WTC11 (cell line): ENCODE data around the gene MECP2. TPM values are rescaled to one million over a fixed set of nuclear protein-coding genes. Genes with fewer than 3 reads are reported as not detected.

Experiments
- ATAC-seq: fragments of 200-7000 bp; cut with Tn5 transposase; 2 replicates; pipeline ENCODE4 v1.10.0; 2021; ENCODE audit warnings: mild to moderate bottlenecking, moderate library complexity
- CTCF ChIA-PET: fragments of 300-600 bp; sonication (Branson Sonifier 250); formaldehyde crosslinking; loops from one replicate; lab custom pipeline; 2021; ENCODE audit warnings: antibody characterized with exemption; lab: Charles Lee
- POLR2A ChIA-PET: fragments of 350-600 bp; sonication (Branson Sonifier 250); formaldehyde crosslinking; loops from one replicate; lab custom pipeline; 2021; ENCODE audit warnings: antibody characterized with exemption; lab: Charles Lee
- DNase-seq: peaks from one replicate; pipeline ENCODE4 v3.0.0; 2021; ENCODE audit warnings: low spot score
- H3K27ac Mint-ChIP-seq: 2 replicates; pipeline ENCODE4 v1.8.0; 2021; ENCODE audit warnings: mixed read lengths
- H3K27me3 Mint-ChIP-seq: 2 replicates; pipeline ENCODE4 v1.8.0; 2021; ENCODE audit warnings: low read depth, mild to moderate bottlenecking, moderate library complexity, mixed read lengths
- H3K36me3 Mint-ChIP-seq: 2 replicates; pipeline ENCODE4 v1.8.0; 2021; ENCODE audit warnings: mixed read lengths
- H3K4me1 Mint-ChIP-seq: 2 replicates; pipeline ENCODE4 v1.8.0; 2022; ENCODE audit warnings: mixed read lengths
- H3K4me3 Mint-ChIP-seq: 2 replicates; pipeline ENCODE4 v1.8.0; 2021; ENCODE audit warnings: mild to moderate bottlenecking, moderate library complexity, mixed read lengths
- H3K9me3 Mint-ChIP-seq: 2 replicates; pipeline ENCODE4 v1.8.0; 2021; ENCODE audit warnings: mixed read lengths
- ATF1 ChIP-seq: sonication (generic); formaldehyde crosslinking; IDR thresholded peaks from 2 replicates; pipeline ENCODE4 v1.8.1; 2023; ENCODE audit warnings: mild to moderate bottlenecking, moderate library complexity, missing genetic modification reagents
- CBFB ChIP-seq: sonication (generic); formaldehyde crosslinking; IDR thresholded peaks from 2 replicates; pipeline ENCODE4 v1.8.1; 2022; ENCODE audit warnings: mild to moderate bottlenecking, low read depth, missing genetic modification reagents
- CREB1 ChIP-seq: sonication (generic); formaldehyde crosslinking; IDR thresholded peaks from 2 replicates; pipeline ENCODE4 v1.8.0; 2023; ENCODE audit warnings: mild to moderate bottlenecking, missing genetic modification reagents
- CREM ChIP-seq: sonication (generic); formaldehyde crosslinking; IDR thresholded peaks from 2 replicates; pipeline ENCODE4 v1.8.1; 2022; ENCODE audit warnings: mild to moderate bottlenecking, missing genetic modification reagents, moderate library complexity
- EMX1 ChIP-seq: fragments of 250-450 bp; sonication (Bioruptor Pico); IDR thresholded peaks from 2 replicates; pipeline ENCODE4 v1.8.0; 2021; ENCODE audit warnings: mild to moderate bottlenecking
- ERG ChIP-seq: fragments of 250-450 bp; sonication (Bioruptor Pico); IDR thresholded peaks from 2 replicates; pipeline ENCODE4 v1.8.0; 2021; ENCODE audit warnings: mild to moderate bottlenecking
- ESRRA ChIP-seq: sonication (generic); formaldehyde crosslinking; IDR thresholded peaks from 2 replicates; pipeline ENCODE4 v1.8.1; 2022; ENCODE audit warnings: mild to moderate bottlenecking, missing genetic modification reagents, borderline replicate concordance
- GABPB1 ChIP-seq: sonication (generic); formaldehyde crosslinking; IDR thresholded peaks from 2 replicates; pipeline ENCODE4 v1.8.1; 2023; ENCODE audit warnings: mild to moderate bottlenecking, missing genetic modification reagents
- GRHL2 ChIP-seq: fragments of 250-450 bp; sonication (Bioruptor Pico); IDR thresholded peaks from 2 replicates; pipeline ENCODE4 v1.8.0; 2022; ENCODE audit warnings: mild to moderate bottlenecking, moderate library complexity; ENCODE audit not compliant: insufficient replicate concordance, severe bottlenecking
- KAT7 ChIP-seq: sonication (generic); formaldehyde crosslinking; IDR thresholded peaks from 2 replicates; pipeline ENCODE4 v1.8.1; 2023; ENCODE audit warnings: missing genetic modification reagents, mild to moderate bottlenecking, borderline replicate concordance
- NFYB ChIP-seq: sonication (generic); formaldehyde crosslinking; conservative IDR thresholded peaks from 2 replicates; pipeline ENCODE4 v1.8.0; 2022; ENCODE audit warnings: low read depth, missing genetic modification reagents
- RELA ChIP-seq: sonication (generic); formaldehyde crosslinking; IDR thresholded peaks from 2 replicates; pipeline ENCODE4 v1.8.1; 2022; ENCODE audit warnings: missing genetic modification reagents, mild to moderate bottlenecking, borderline replicate concordance
- RORB ChIP-seq: fragments of 250-450 bp; sonication (Bioruptor Pico); IDR thresholded peaks from 2 replicates; pipeline ENCODE4 v1.9.0; 2021; ENCODE audit warnings: mild to moderate bottlenecking
- SMAD3 ChIP-seq: sonication (generic); formaldehyde crosslinking; IDR thresholded peaks from 2 replicates; pipeline ENCODE4 v1.8.0; 2022; ENCODE audit warnings: missing genetic modification reagents, mild to moderate bottlenecking, borderline replicate concordance
- SOX15 ChIP-seq: fragments of 250-450 bp; sonication (Bioruptor Pico); IDR thresholded peaks from 2 replicates; pipeline ENCODE4 v1.9.0; 2021; ENCODE audit warnings: mild to moderate bottlenecking
- ZBTB43 ChIP-seq: sonication (generic); formaldehyde crosslinking; IDR thresholded peaks from 2 replicates; pipeline ENCODE4 v1.8.1; 2023; ENCODE audit warnings: mild to moderate bottlenecking, missing genetic modification reagents
- ZNF317 ChIP-seq: sonication (generic); formaldehyde crosslinking; IDR thresholded peaks from 2 replicates; pipeline ENCODE4 v1.8.1; 2023; ENCODE audit warnings: low read depth, mild to moderate bottlenecking, moderate library complexity, missing genetic modification reagents, borderline replicate concordance
- ZNF416 ChIP-seq: fragments of 250-450 bp; sonication (Bioruptor Pico); IDR thresholded peaks from 2 replicates; pipeline ENCODE4 v1.9.0; 2021; ENCODE audit warnings: mild to moderate bottlenecking, inconsistent platforms
- total RNA-seq: library from RNA; stranded (reverse); gene quantifications from 3 replicates; pipeline ENCODE4 v1.2.3, GENCODE V29; 2021
- TF ChIP-seq, protein P1 (sequence below): sonication (generic); formaldehyde crosslinking; IDR thresholded peaks from 2 replicates; pipeline ENCODE4 v1.8.0; 2022; ENCODE audit warnings: mild to moderate bottlenecking, missing genetic modification reagents
- TF ChIP-seq, protein P2 (sequence below): fragments of 250-450 bp; sonication (Bioruptor Pico); conservative IDR thresholded peaks from 2 replicates; pipeline ENCODE4 v1.9.0; 2021; ENCODE audit warnings: mild to moderate bottlenecking

Gene MECP2
- total RNA-seq, 1 experiment from 2014 or later = 28.7 TPM

GRCh38 chrX:154126101-154126500 lies 28.6 kb upstream of the MECP2 start (continued):
- TF ChIP-seq EMX1 (CRISPR knock-in tag) (no peak), ZNF317 (no peak), NFYB (no peak), ZBTB43 (CRISPR knock-in tag) (no peak), SOX15 (CRISPR knock-in tag) (no peak), CREM (CRISPR knock-in tag) (no peak), ESRRA (no peak), CREB1 (CRISPR knock-in tag) (no peak), RORB (CRISPR knock-in tag) (no peak)
- TF ChIP-seq, protein P1, sequence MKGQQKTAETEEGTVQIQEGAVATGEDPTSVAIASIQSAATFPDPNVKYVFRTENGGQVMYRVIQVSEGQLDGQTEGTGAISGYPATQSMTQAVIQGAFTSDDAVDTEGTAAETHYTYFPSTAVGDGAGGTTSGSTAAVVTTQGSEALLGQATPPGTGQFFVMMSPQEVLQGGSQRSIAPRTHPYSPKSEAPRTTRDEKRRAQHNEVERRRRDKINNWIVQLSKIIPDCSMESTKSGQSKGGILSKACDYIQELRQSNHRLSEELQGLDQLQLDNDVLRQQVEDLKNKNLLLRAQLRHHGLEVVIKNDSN (CRISPR knock-in tag) = no peak
- TF ChIP-seq, all 79 proteins: peak for 0

- no peak for ATAC-seq
- CTCF ChIA-PET = interaction anchor here (1.0 to 1.3 kb wide), 2 partner anchors 12 to 183 kb away, joined by 3 read pairs; no protein-coding TSS in a partner anchor
- H3K9me3 Mint-ChIP-seq = no peaks in the 10 kb centered on the region
Measured at GRCh38 chrX:154125391-154126040, 28.0 kb upstream of the MECP2 start.

DNA sequence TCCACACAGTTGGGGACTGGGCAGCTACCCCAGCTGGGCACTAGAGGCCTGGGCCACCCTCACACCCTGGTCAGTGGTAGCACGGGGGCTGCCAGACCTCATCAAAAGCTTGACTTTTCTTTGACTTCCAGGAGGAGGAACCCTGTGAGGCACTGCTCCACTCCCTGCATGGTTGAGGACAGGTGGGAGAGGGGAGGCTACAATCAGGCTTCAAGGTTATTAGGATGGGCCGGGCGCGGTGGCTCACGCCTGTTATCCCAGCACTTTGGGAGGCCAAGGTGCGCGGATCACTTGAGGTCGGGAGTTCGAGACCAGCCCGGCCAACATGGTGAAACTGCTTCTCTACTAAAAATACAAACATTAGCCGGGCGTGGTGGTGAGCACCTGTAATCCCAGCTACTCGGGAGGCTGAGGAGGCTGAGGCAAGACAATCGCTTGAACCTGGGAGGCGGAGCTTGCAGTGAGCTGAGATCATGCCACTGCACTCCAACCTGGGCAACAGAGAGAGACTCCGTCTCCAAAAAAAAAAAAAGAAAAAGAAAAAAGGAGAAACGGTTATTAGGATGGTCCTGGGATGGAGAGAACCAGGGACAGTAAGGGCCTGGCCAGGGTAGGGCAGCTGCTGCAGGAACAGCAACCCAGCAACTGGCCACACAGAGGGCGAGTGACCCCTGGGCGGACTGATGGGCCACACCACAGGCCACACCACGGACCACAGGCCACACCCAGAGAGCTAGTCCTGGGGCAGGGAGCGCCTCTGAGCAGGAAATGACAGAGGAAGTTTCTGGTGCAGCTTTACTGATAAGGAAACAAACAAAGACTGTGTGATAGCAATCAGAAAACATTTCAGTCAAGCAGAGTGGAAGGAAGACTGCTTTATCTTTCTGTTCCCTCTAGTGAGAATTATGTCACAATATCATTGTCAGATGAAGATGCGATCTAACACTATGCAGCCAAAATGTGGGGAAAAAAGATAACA lies 26.0 kb upstream of the MECP2 start:
- H3K4me1 Mint-ChIP-seq = no peaks in the 10 kb centered on the region
- POLR2A ChIA-PET = interaction anchor here (0.7 kb wide), 1 partner anchor 237 kb away, joined by 3 read pairs; no protein-coding TSS in a partner anchor
- no peak overlapping the region for H3K27ac Mint-ChIP-seq
- no peak overlapping the region for H3K4me3 Mint-ChIP-seq
- no peak for ATAC-seq
- DNase-seq = no peak
- CTCF ChIA-PET = no interaction called here
- H3K36me3 Mint-ChIP-seq = no peaks in the 10 kb centered on the region
- no peaks in the 10 kb centered on the region for H3K9me3 Mint-ChIP-seq
- no peaks in the 10 kb centered on the region for H3K27me3 Mint-ChIP-seq
- TF ChIP-seq KAT7 (CRISPR knock-in tag) = no peak
- TF ChIP-seq GRHL2 (CRISPR knock-in tag) = no peak
- TF ChIP-seq RELA (CRISPR knock-in tag) = no peak
- TF ChIP-seq ZNF416 = no peak
- no peak for TF ChIP-seq SMAD3 (CRISPR knock-in tag)
- no peak for TF ChIP-seq ATF1 (CRISPR knock-in tag)
- TF ChIP-seq CBFB (CRISPR knock-in tag) = no peak
- TF ChIP-seq, protein P2, sequence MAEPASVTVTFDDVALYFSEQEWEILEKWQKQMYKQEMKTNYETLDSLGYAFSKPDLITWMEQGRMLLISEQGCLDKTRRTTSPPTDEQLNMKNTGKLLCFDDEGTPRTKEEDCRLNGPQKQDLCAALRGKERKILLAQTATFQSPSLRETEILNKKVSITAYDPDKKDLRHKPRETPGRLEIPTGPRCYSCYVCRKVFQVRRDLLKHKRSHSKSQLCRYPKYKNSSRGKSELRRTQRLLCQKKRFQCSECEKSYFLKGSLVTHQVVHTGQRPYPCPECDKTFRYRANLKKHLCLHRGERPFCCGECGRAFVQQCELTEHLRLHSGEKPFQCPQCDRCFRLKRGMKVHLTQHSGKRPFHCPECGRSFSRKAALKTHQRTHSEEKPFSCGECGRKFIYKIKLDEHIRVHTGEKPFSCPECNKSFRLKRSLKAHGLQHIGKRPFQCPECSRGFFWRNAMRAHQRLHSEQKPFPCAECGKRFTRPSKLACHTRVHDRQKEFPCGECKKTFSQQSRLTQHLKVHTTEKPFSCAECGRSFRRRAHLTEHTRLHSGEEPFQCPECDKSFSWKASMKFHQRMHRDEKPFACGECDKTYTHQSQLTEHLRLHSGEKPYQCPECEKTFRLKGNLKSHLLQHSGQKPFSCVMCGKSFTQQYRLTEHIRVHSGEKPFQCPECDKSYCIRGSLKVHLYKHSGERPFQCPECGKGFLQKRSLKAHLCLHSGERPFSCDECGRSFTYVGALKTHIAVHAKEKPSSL (CRISPR knock-in tag) = no peak
- TF ChIP-seq, protein P1 (CRISPR knock-in tag) = no peak

More at GRCh38 chrX:154125391-154126040, 28.0 kb upstream of the MECP2 start:
- no peaks in the 10 kb centered on the region for H3K4me1 Mint-ChIP-seq
- TF ChIP-seq GABPB1 (CRISPR knock-in tag) (no peak), ESRRA (no peak), ERG (CRISPR knock-in tag) (no peak)
- H3K27ac Mint-ChIP-seq = no peak overlapping the region; the same call in 1 of the 2 replicates
- H3K4me3 Mint-ChIP-seq = no peak overlapping the region
- no peaks in the 10 kb centered on the region for H3K36me3 Mint-ChIP-seq
- no peak for DNase-seq
- no peaks in the 10 kb centered on the region for H3K27me3 Mint-ChIP-seq
- POLR2A ChIA-PET = no interaction called here
